ENCODE data around the gene UBASH3B. TPM values are rescaled to one million over a fixed set of nuclear protein-coding genes. Genes with fewer than 3 reads are reported as not detected.

Gene UBASH3B
- total and polyA plus RNA-seq, 2 of the 13 experiments (the other 11 are each of a cell fraction or from before 2014, with no cell fraction given) = 4.4 to 7.6 TPM

GRCh38 chr11:122676638-122677037, 21.1 kb downstream of the UBASH3B start (continued):
- TF ChIP-seq ZNF414 (CRISPR knock-in tag; IDR thresholded peaks at IDR 0.05) = no peak
- no peak for TF ChIP-seq ZNF263 (CRISPR knock-in tag; IDR thresholded peaks at IDR 0.05)
- TF ChIP-seq CHD2 (IDR thresholded peaks at IDR 0.05; ENCODE audit: low read depth, low read length) = no peak
- no peak for TF ChIP-seq CCAR2 (optimal IDR thresholded peaks at IDR 0.05; ENCODE audit: low read depth, low read length)
- no peak for TF ChIP-seq ZNF230 (CRISPR knock-in tag; IDR thresholded peaks at IDR 0.05)
- TF ChIP-seq KAT2B (IDR thresholded peaks at IDR 0.05; ENCODE audit: borderline replicate concordance, low read depth, low read length) = no peak
- no peak for TF ChIP-seq ZFP90 (CRISPR knock-in tag; IDR thresholded peaks at IDR 0.05; ENCODE audit: borderline replicate concordance)
- TF ChIP-seq ZFYVE20 (CRISPR knock-in tag; IDR thresholded peaks at IDR 0.05; ENCODE audit: borderline replicate concordance, low read depth) = no peak
- TF ChIP-seq GATA4 (IDR thresholded peaks at IDR 0.05; ENCODE audit: borderline replicate concordance, low read depth) = no peak
- TF ChIP-seq ZNF367 (CRISPR knock-in tag; IDR thresholded peaks at IDR 0.05; ENCODE audit: borderline replicate concordance) = no peak
- TF ChIP-seq NR2C2 (CRISPR knock-in tag; IDR thresholded peaks at IDR 0.05; ENCODE audit: borderline replicate concordance) = peak; percentile 37; the same call in 1 of the 2 replicates
- TF ChIP-seq CBX5 (CRISPR knock-in tag; IDR thresholded peaks at IDR 0.05; ENCODE audit: borderline replicate concordance) = no peak
- TF ChIP-seq TCF12 (IDR thresholded peaks at IDR 0.05) = no peak
- no peak for TF ChIP-seq TCF12 (CRISPR knock-in tag; IDR thresholded peaks at IDR 0.05)
- TF ChIP-seq SETDB1 (CRISPR knock-in tag; IDR thresholded peaks at IDR 0.05; ENCODE audit: borderline replicate concordance) = no peak
- TF ChIP-seq ZGPAT (CRISPR knock-in tag; IDR thresholded peaks at IDR 0.05) = peak; percentile 53; the same call in 1 of the 2 replicates
- no peak for TF ChIP-seq AGO1 (IDR thresholded peaks at IDR 0.05; ENCODE audit: low read depth, low read length, poor library complexity, severe bottlenecking)
- TF ChIP-seq ELK4 (CRISPR knock-in tag; IDR thresholded peaks at IDR 0.05; ENCODE audit: borderline replicate concordance) = no peak
- no peak for TF ChIP-seq PLRG1 (conservative IDR thresholded peaks at IDR 0.05)
- no peak for TF ChIP-seq NFKB2 (CRISPR knock-in tag; IDR thresholded peaks at IDR 0.05; ENCODE audit: borderline replicate concordance)
- TF ChIP-seq ZC3H4 (CRISPR knock-in tag; IDR thresholded peaks at IDR 0.05; ENCODE audit: borderline replicate concordance) = no peak
- TF ChIP-seq XRCC5 (optimal IDR thresholded peaks at IDR 0.05; ENCODE audit: low read length) = no peak
- 0 out of 2 replicates have a peak, but pooled peaks have one; percentile 18 for TF ChIP-seq GFI1 (CRISPR knock-in tag; IDR thresholded peaks at IDR 0.05; ENCODE audit: borderline replicate concordance)
- no peak for TF ChIP-seq ZNF30 (CRISPR knock-in tag; IDR thresholded peaks at IDR 0.05)
- TF ChIP-seq HMG20A (CRISPR knock-in tag; IDR thresholded peaks at IDR 0.05; ENCODE audit: borderline replicate concordance) = peak; percentile 49; the same call in 1 of the 2 replicates
- no peak for TF ChIP-seq ZNF619 (CRISPR knock-in tag; IDR thresholded peaks at IDR 0.05)
- no peak for TF ChIP-seq SNRNP70 (IDR thresholded peaks at IDR 0.05; ENCODE audit: low read depth, low read length)
- no peak for TF ChIP-seq NFRKB (IDR thresholded peaks at IDR 0.05)
- TF ChIP-seq ETS1 (CRISPR knock-in tag; IDR thresholded peaks at IDR 0.05) = no peak
- no peak for TF ChIP-seq FOXO1 (CRISPR knock-in tag; IDR thresholded peaks at IDR 0.05)

Data from HepG2 (cell line).